GM12801 (cell line): ENCODE results near the gene CBR3.

ENCODE experiments used
- CTCF ChIP-seq: IDR thresholded peaks from one replicate; pipeline ENCODE4 v1.5.1; 2011; ENCODE audit warnings: control low read depth; ENCODE audit not compliant: insufficient read length; ENCODE audit errors: extremely low read depth

The CBR3 gene

GRCh38 chr21:36124395-36124794 lies 10.5 kb upstream of the CBR3 start:
- TF ChIP-seq CTCF: no peak

GRCh38 chr21:36125512-36126207 lies 9.2 kb upstream of the CBR3 start:
- peak; percentile 19 for TF ChIP-seq CTCF

- TF ChIP-seq CTCF: no peak
Measured at GRCh38 chr21:36126208-36126565, 8.7 kb upstream of the CBR3 start.

GRCh38 chr21:36126621-36127110 lies 8.2 kb upstream of the CBR3 start:
- TF ChIP-seq CTCF: no peak

- TF ChIP-seq CTCF: no peak
Measured at GRCh38 chr21:36127250-36127904, 7.5 kb upstream of the CBR3 start.

GRCh38 chr21:36127977-36128376 lies 6.9 kb upstream of the CBR3 start:
- TF ChIP-seq CTCF: no peak

- TF ChIP-seq CTCF: no peak
Measured at GRCh38 chr21:36129219-36129618, 5.7 kb upstream of the CBR3 start.
